ENCODE measurements around the gene RPTOR. TPM values are rescaled to one million over a fixed set of nuclear protein-coding genes. Genes with fewer than 3 reads are reported as not detected.

Gene RPTOR
- total RNA-seq, 1 experiment from 2014 or later = 27.0 TPM

GRCh38 chr17:80845069-80845862 is 300.6 kb downstream of the RPTOR start:
- Histone ChIP-seq H3K4me3 (no peak overlapping the region), H3K27me3 (replicated peaks) (no peaks in the 10 kb centered on the region), H3K36me3 (peaks cover 37% of the 10 kb centered on the region), H3K4me1 (replicated peaks) (no peaks in the 10 kb centered on the region), H3K9me3 (replicated peaks) (no peaks in the 10 kb centered on the region), H3K27ac (no peak overlapping the region)
- no peak for DNase-seq (ENCODE audit: low read depth in 1 of 2, low spot score in 2 of 2)

GRCh38 chr17:80845863-80846671 is 301.4 kb downstream of the RPTOR start:
- peaks cover 37% of the 10 kb centered on the region for H3K36me3 ChIP-seq
- DNase-seq (ENCODE audit: low read depth in 1 of 2, low spot score in 2 of 2) = no peak
- H3K4me1 ChIP-seq (replicated peaks) = no peaks in the 10 kb centered on the region
- no peak overlapping the region for H3K4me3 ChIP-seq
- no peak overlapping the region for H3K27ac ChIP-seq
- no peaks in the 10 kb centered on the region for H3K9me3 ChIP-seq (replicated peaks)
- no peaks in the 10 kb centered on the region for H3K27me3 ChIP-seq (replicated peaks)

GRCh38 chr17:80846932-80847331 is 302.3 kb downstream of the RPTOR start:
- no peak for DNase-seq (ENCODE audit: low read depth in 1 of 2, low spot score in 2 of 2)
- H3K36me3 ChIP-seq = peaks cover 37% of the 10 kb centered on the region
- no peak overlapping the region for H3K27ac ChIP-seq
- no peaks in the 10 kb centered on the region for H3K9me3 ChIP-seq (replicated peaks)
- no peaks in the 10 kb centered on the region for H3K4me1 ChIP-seq (replicated peaks)
- no peak overlapping the region for H3K4me3 ChIP-seq
- H3K27me3 ChIP-seq (replicated peaks) = no peaks in the 10 kb centered on the region

DNA sequence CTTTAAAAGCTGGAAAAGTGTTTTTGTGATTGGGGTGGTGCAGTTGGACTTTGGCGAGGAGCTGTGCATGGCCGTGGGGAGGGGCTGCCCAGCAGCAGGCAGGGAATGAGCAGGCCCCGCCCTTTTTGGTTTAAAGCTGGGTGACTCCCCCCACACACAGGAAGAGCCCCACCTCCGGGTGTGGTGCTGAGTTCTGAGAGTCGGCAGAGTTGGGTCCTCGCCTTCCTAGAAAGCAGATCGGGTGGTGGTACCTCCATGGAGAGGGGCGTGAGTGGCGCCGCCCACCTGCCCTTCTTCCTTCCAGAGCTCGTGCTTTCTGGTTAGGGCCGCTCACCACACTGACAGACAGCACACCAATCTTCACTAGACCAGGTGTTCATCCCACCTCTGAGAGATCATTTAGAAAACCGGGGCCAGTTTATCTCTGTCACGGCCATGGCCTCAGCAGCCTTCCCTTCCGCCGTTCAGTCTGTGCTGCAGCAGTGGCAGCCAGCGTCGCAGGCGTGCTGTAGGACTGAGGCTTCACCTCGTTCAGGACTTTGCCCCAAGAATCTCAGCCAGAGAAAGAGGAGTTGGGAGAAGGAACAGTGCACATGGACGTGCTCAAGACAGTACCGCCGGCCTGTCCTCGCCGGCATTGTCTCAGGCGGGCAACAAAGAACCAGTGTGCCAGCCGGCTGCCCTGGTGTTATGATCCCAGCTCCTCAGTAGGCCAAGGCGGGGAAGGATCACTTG is 303.0 kb downstream of the RPTOR start:
- H3K9me3 ChIP-seq (replicated peaks) = no peaks in the 10 kb centered on the region
- H3K36me3 ChIP-seq = peaks cover 37% of the 10 kb centered on the region
- no peak overlapping the region for H3K27ac ChIP-seq
- no peak for DNase-seq (ENCODE audit: low read depth in 1 of 2, low spot score in 2 of 2)
- H3K27me3 ChIP-seq (replicated peaks) = no peaks in the 10 kb centered on the region
- H3K4me3 ChIP-seq = no peak overlapping the region
- H3K4me1 ChIP-seq (replicated peaks) = no peaks in the 10 kb centered on the region

GRCh38 chr17:80848449-80849102 is 303.9 kb downstream of the RPTOR start:
- no peak for DNase-seq (ENCODE audit: low read depth in 1 of 2, low spot score in 2 of 2)
- H3K27me3 ChIP-seq (replicated peaks) = no peaks in the 10 kb centered on the region
- no peaks in the 10 kb centered on the region for H3K9me3 ChIP-seq (replicated peaks)
- H3K4me3 ChIP-seq = no peak overlapping the region
- H3K4me1 ChIP-seq (replicated peaks) = no peaks in the 10 kb centered on the region
- H3K36me3 ChIP-seq = peaks cover 37% of the 10 kb centered on the region
- H3K27ac ChIP-seq = no peak overlapping the region

- H3K27ac ChIP-seq = no peak overlapping the region
- H3K27me3 ChIP-seq (replicated peaks) = no peaks in the 10 kb centered on the region
- no peaks in the 10 kb centered on the region for H3K4me1 ChIP-seq (replicated peaks)
- no peaks in the 10 kb centered on the region for H3K9me3 ChIP-seq (replicated peaks)
- no peak overlapping the region for H3K4me3 ChIP-seq
- DNase-seq (ENCODE audit: low read depth in 1 of 2, low spot score in 2 of 2) = no peak
- peaks cover 36% of the 10 kb centered on the region for H3K36me3 ChIP-seq
Measured at GRCh38 chr17:80849119-80849518, 304.5 kb downstream of the RPTOR start.

DNA sequence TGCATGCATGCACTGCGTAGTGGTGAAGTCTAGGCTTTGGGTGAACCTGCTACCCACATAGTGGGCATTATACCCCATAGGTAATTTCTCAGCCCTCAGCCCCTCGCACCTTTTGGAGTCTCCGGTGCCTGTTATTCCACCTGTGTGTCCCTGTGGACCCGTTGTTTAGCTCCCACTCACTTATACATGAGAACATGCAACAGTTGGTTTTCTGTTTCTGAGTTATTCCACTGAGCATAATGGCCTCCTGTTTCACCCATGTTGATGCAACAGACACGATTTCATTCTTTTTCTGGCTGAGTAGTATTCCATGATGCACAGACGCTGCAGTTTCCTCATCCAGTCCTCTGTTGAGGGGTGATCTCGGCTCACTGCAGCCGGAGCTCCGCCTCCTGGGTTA is 305.5 kb downstream of the RPTOR start:
- DNase-seq (ENCODE audit: low read depth in 1 of 2, low spot score in 2 of 2) = no peak
- H3K9me3 ChIP-seq (replicated peaks) = no peaks in the 10 kb centered on the region
- no peak overlapping the region for H3K27ac ChIP-seq
- no peaks in the 10 kb centered on the region for H3K27me3 ChIP-seq (replicated peaks)
- peaks cover 2% of the 10 kb centered on the region for H3K4me1 ChIP-seq (replicated peaks)
- H3K36me3 ChIP-seq = peaks cover 39% of the 10 kb centered on the region
- H3K4me3 ChIP-seq = no peak overlapping the region

DNA sequence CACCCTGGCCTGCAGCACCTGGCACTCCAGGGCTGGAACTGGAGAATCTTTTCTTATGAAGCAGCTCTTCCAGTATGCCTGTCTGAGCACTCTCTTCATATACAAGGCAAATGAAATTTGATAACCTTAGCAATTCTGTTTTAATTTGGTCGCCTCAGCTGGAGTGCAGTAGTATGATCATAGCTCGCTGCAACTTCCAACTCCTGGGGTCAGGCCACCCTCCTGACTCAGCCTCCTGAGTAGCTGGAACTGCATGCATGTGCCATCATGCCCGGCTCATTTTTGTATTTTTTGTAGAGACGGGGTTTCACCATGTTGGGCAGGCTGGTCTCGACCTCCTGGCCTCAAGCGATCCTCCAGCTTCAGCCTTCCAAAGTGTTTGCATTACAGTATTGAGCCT is 306.2 kb downstream of the RPTOR start:
- Histone ChIP-seq H3K27ac (no peak overlapping the region), H3K36me3 (peaks cover 44% of the 10 kb centered on the region), H3K27me3 (replicated peaks) (no peaks in the 10 kb centered on the region), H3K9me3 (replicated peaks) (no peaks in the 10 kb centered on the region), H3K4me1 (replicated peaks) (peaks cover 9% of the 10 kb centered on the region), H3K4me3 (no peak overlapping the region)
- DNase-seq (ENCODE audit: low read depth in 1 of 2, low spot score in 2 of 2) = no peak

- H3K27me3 ChIP-seq (replicated peaks) = no peaks in the 10 kb centered on the region
- H3K36me3 ChIP-seq = peaks cover 41% of the 10 kb centered on the region
- peaks cover 15% of the 10 kb centered on the region for H3K4me1 ChIP-seq (replicated peaks)
- no peak overlapping the region for H3K4me3 ChIP-seq
- no peaks in the 10 kb centered on the region for H3K9me3 ChIP-seq (replicated peaks)
- DNase-seq (ENCODE audit: low read depth in 1 of 2, low spot score in 2 of 2) = no peak
- no peak overlapping the region for H3K27ac ChIP-seq
Measured at GRCh38 chr17:80851277-80851925, 306.8 kb downstream of the RPTOR start.

GRCh38 chr17:80852476-80853015 is 307.9 kb downstream of the RPTOR start:
- Histone ChIP-seq H3K27me3 (replicated peaks) (no peaks in the 10 kb centered on the region), H3K9me3 (replicated peaks) (no peaks in the 10 kb centered on the region), H3K36me3 (peaks cover 37% of the 10 kb centered on the region), H3K4me1 (replicated peaks) (peaks cover 26% of the 10 kb centered on the region), H3K27ac (no peak overlapping the region), H3K4me3 (no peak overlapping the region)
- DNase-seq (ENCODE audit: low read depth in 1 of 2, low spot score in 2 of 2) = no peak

DNA sequence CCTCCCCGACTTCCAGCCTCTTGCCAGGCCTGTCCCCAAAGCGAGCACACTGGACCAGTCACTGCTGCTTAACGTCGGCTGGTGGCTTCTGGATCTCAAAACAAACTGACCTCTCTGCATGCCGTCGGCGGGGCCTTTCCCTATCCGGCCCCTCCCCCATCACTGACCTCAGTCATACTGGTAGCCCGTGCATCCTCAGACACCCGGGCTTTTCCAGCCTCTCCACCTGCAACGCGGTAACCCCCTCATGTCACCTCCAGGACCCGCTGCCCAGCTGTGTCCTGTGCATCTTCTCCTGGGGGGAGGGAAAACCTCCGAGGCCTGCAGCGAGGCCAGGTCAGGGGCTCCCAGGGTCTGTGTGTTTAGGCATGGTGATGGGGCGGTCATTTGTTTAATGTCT is 308.4 kb downstream of the RPTOR start:
- peaks cover 37% of the 10 kb centered on the region for H3K36me3 ChIP-seq
- no peaks in the 10 kb centered on the region for H3K9me3 ChIP-seq (replicated peaks)
- DNase-seq (ENCODE audit: low read depth in 1 of 2, low spot score in 2 of 2) = no peak
- no peak overlapping the region for H3K4me3 ChIP-seq
- no peaks in the 10 kb centered on the region for H3K27me3 ChIP-seq (replicated peaks)
- H3K27ac ChIP-seq = no peak overlapping the region
- peaks cover 31% of the 10 kb centered on the region for H3K4me1 ChIP-seq (replicated peaks)

DNA sequence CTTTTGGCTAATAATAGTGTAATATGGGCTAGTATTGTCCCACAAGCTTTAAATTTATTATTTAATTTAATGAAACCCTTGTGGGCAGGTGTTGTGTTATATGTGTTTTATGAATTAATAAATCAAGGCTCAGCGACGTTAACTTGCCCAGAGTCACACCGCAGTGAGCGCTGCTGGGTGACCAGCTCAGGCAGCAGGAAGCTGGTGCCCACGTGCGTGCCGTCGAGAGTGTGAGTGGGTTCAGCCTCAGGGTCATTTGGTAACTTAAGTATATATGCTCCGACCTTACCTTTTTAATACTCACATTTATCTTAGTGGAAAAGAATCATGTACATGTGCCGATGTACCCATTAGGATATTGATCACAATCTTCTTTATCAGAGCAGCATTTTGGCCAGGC is 309.6 kb downstream of the RPTOR start:
- no peak overlapping the region for H3K27ac ChIP-seq
- H3K4me3 ChIP-seq = no peak overlapping the region
- H3K9me3 ChIP-seq (replicated peaks) = no peaks in the 10 kb centered on the region
- H3K4me1 ChIP-seq (replicated peaks) = peaks cover 43% of the 10 kb centered on the region
- peaks cover 37% of the 10 kb centered on the region for H3K36me3 ChIP-seq
- no peaks in the 10 kb centered on the region for H3K27me3 ChIP-seq (replicated peaks)
- no peak for DNase-seq (ENCODE audit: low read depth in 1 of 2, low spot score in 2 of 2)

Data from SJSA1 (cell line).